HCT116 (cell line): ENCODE measurements around the gene ADCY10. TPM values are rescaled to one million over a fixed set of nuclear protein-coding genes. Genes with fewer than 3 reads are reported as not detected.

Experiments
- ATAC-seq: fragments of 200-7000 bp; cut with Tn5 transposase; 2 replicates; pipeline ENCODE4 v1.9.1; 2020; ENCODE audit warnings: mild to moderate bottlenecking, moderate library complexity
- BruUV-seq: library from RNA; stranded (reverse); fragments of 400-500 nt; replicated peaks from 2 replicates; lab custom pipeline; 2021; lab: Mats Ljungman, UMichigan
- CTCF ChIA-PET: fragments of 300-600 bp; sonication (Branson Sonifier 250); formaldehyde crosslinking; loops from one replicate; lab custom pipeline; 2021; ENCODE audit warnings: antibody characterized with exemption; lab: Charles Lee
- POLR2A ChIA-PET: fragments of 300-600, 350-600 bp; sonication (Branson Sonifier 250); formaldehyde crosslinking; loops from one replicate; lab custom pipeline; 2021; ENCODE audit warnings: antibody characterized with exemption; lab: Charles Lee
- RAD21 ChIA-PET, 2 experiments: fragments of 300-600 bp; sonication (Branson Sonifier 250); formaldehyde crosslinking; loops; one replicate each; lab custom pipeline; 2023; ENCODE audit warnings: low total read pairs in 2 of 2; ENCODE audit not compliant: uncharacterized antibody in 2 of 2, unreplicated experiment in 2 of 2, low non-redundant PET in 1 of 2; lab: Charles Lee
- DNase-seq: peaks from one replicate; pipeline ENCODE4 v3.0.0-alpha.2; 2010; ENCODE audit warnings: low read depth, low spot score
- H2AFZ ChIP-seq: fragments of 200-600 bp; shearing (Covaris generic), sonication (generic); 2 replicates; pipeline ENCODE4 v1.6.1; 2017; ENCODE audit warnings: low read depth, mixed run types, mixed read lengths, antibody characterized with exemption, low read length; ENCODE audit not compliant: poor library complexity, severe bottlenecking
- H3K27ac ChIP-seq: 2 replicates; pipeline ENCODE4 v1.5.1; 2012; ENCODE audit warnings: low read depth, low read length
- H3K27me3 ChIP-seq: fragments of 200-600 bp; sonication (generic); 2 replicates; pipeline ENCODE4 v1.6.1; 2016; ENCODE audit warnings: mixed run types, low read length, mixed read lengths; ENCODE audit not compliant: insufficient read depth
- H3K36me3 ChIP-seq, 2 experiments: fragments of 200-500 bp in 1 of 2; fragments of 200-600 bp in 1 of 2; sonication (Bioruptor generic) in 1 of 2; sonication (generic) in 1 of 2; 2 replicates each; pipeline versions ENCODE4 v1.5.1 to v1.6.1; 2014 to 2016; ENCODE audit warnings: low read length in 2 of 2, inconsistent platforms in 1 of 2, mixed read lengths in 1 of 2, mixed run types in 1 of 2; ENCODE audit not compliant: insufficient read depth in 2 of 2, control insufficient read depth in 1 of 2
- H3K4me1 ChIP-seq, 2 experiments: fragments of 200-600 bp in 1 of 2; sonication (generic) in 1 of 2; 2 replicates each; pipeline versions ENCODE4 v1.5.1 to v1.6.1; 2012 to 2017; ENCODE audit warnings: low read length in 2 of 2, inconsistent platforms in 1 of 2, mild to moderate bottlenecking in 1 of 2, mixed read lengths in 1 of 2, mixed run types in 1 of 2, moderate library complexity in 1 of 2; ENCODE audit not compliant: insufficient read depth in 2 of 2, control insufficient read depth in 1 of 2
- H3K4me2 ChIP-seq: fragments of 200-600 bp; sonication (generic); 2 replicates; pipeline ENCODE4 v1.6.1; 2017; ENCODE audit warnings: mixed run types, low read length, mixed read lengths
- H3K4me3 ChIP-seq, 2 experiments: fragments of 200-600 bp in 1 of 2; sonication (generic) in 1 of 2; replicated peaks in 1 of 2; 2 replicates each; pipeline ENCODE4 v1.5.1; 2011 to 2016; ENCODE audit warnings: low read length in 2 of 2, control low read depth in 1 of 2, low read depth in 1 of 2, mild to moderate bottlenecking in 1 of 2, mixed read lengths in 1 of 2, mixed run types in 1 of 2
- H3K79me2 ChIP-seq: fragments of 200-600 bp; sonication (generic); 2 replicates; pipeline ENCODE4 v1.6.1; 2017; ENCODE audit warnings: mild to moderate bottlenecking, mixed run types, low read length, moderate library complexity, mixed read lengths; ENCODE audit not compliant: insufficient read depth
- H3K9ac ChIP-seq: fragments of 200-600 bp; sonication (generic); 2 replicates; pipeline ENCODE4 v1.6.1; 2016; ENCODE audit warnings: low read length, mixed read lengths
- H3K9me2 ChIP-seq: fragments of 200-600 bp; sonication (generic), shearing (Covaris generic); 2 replicates; pipeline ENCODE4 v1.6.1; 2017; ENCODE audit warnings: mixed run types, mild to moderate bottlenecking, moderate library complexity; ENCODE audit not compliant: insufficient read depth
- H3K9me3 ChIP-seq, 2 experiments: fragments of 200-500 bp in 1 of 2; fragments of 200-600 bp in 1 of 2; sonication (Bioruptor generic) in 1 of 2; sonication (generic) in 1 of 2; 2 replicates each; pipeline ENCODE4 v1.6.1; 2014 to 2017; ENCODE audit warnings: low read length in 2 of 2, mixed read lengths in 2 of 2, inconsistent platforms in 1 of 2, low read depth in 1 of 2, mild to moderate bottlenecking in 1 of 2, mixed run types in 1 of 2, moderate library complexity in 1 of 2; ENCODE audit not compliant: control insufficient read depth in 1 of 2, insufficient read depth in 1 of 2
- H4K20me1 ChIP-seq: fragments of 200-600 bp; sonication (generic), shearing (Covaris generic); 2 replicates; pipeline ENCODE4 v1.6.1; 2017; ENCODE audit warnings: mixed run types, mild to moderate bottlenecking, moderate library complexity; ENCODE audit not compliant: insufficient read depth
- EGR1 ChIP-seq: IDR thresholded peaks from 2 replicates; pipeline ENCODE4 v1.6.1; 2012; ENCODE audit warnings: low read depth
- EZH2phosphoT487 ChIP-seq: fragments of 200-600 bp; IDR thresholded peaks from 2 replicates; pipeline ENCODE4 v1.6.1; 2018; ENCODE audit warnings: antibody characterized with exemption, borderline replicate concordance
- FOSL1 ChIP-seq: IDR thresholded peaks from 2 replicates; pipeline ENCODE4 v1.6.1; 2012; ENCODE audit warnings: low read depth
- JUND ChIP-seq: IDR thresholded peaks from 2 replicates; pipeline ENCODE4 v1.6.1; 2012
- POLR2AphosphoS5 ChIP-seq: IDR thresholded peaks from 2 replicates; pipeline ENCODE4 v1.6.1; 2011; ENCODE audit warnings: mild to moderate bottlenecking, low read depth, low read length, moderate library complexity
- RAD21 ChIP-seq: IDR thresholded peaks from 2 replicates; pipeline ENCODE4 v1.6.1; 2012; ENCODE audit warnings: low read depth, mild to moderate bottlenecking
- SIN3A ChIP-seq: IDR thresholded peaks from 2 replicates; pipeline ENCODE4 v1.6.1; 2012; ENCODE audit warnings: low read depth
- SP1 ChIP-seq: IDR thresholded peaks from 2 replicates; pipeline ENCODE4 v1.6.1; 2012; ENCODE audit warnings: low read depth
- SRF ChIP-seq: IDR thresholded peaks from 2 replicates; pipeline ENCODE4 v1.6.1; 2012; ENCODE audit warnings: low read depth
- YY1 ChIP-seq: IDR thresholded peaks from 2 replicates; pipeline ENCODE4 v1.6.1; 2011; ENCODE audit warnings: low read length, low read depth, moderate library complexity, mild to moderate bottlenecking; ENCODE audit not compliant: insufficient replicate concordance; ENCODE audit errors: extremely low read depth
- ZFX ChIP-seq: fragments of 450-650 bp; IDR thresholded peaks from 2 replicates; pipeline ENCODE4 v1.6.1; 2017
- ZNF274 ChIP-seq: fragments of 200-500 bp; sonication (Bioruptor generic); IDR thresholded peaks from 2 replicates; pipeline ENCODE4 v1.6.1; 2014; ENCODE audit warnings: mild to moderate bottlenecking, low read depth, low read length, inconsistent platforms
- intact Hi-C: fragments of 100-400 bp; cut with micrococcal nuclease; formaldehyde crosslinking; loops from 2 replicates; pipeline ENCODE4 v1.10.0; 2022
- total RNA-seq: library from RNA; stranded (reverse); gene quantifications from one replicate; pipeline ENCODE4 v1.2.1, GENCODE V29; 2021; ENCODE audit not compliant: unreplicated experiment
- TF ChIP-seq, protein P1 (sequence below), 3 experiments: fragments of 200-600 bp in 1 of 3; sonication (generic) in 1 of 3; IDR thresholded peaks in 2 of 3; conservative IDR thresholded peaks in 1 of 3; 2 replicates each; pipeline ENCODE4 v1.5.1; 2012 to 2017; ENCODE audit warnings: low read depth in 2 of 3, low read length in 2 of 3, antibody characterized with exemption in 1 of 3, borderline replicate concordance in 1 of 3, control low read depth in 1 of 3, mild to moderate bottlenecking in 1 of 3, mixed read lengths in 1 of 3, mixed run types in 1 of 3, moderate library complexity in 1 of 3; ENCODE audit not compliant: insufficient read depth in 1 of 3
- TF ChIP-seq, protein P2 (sequence below): IDR thresholded peaks from 2 replicates; pipeline ENCODE4 v1.6.1; 2012

The ADCY10 gene
- total RNA-seq, 1 experiment from 2014 or later, result 0.30 TPM

DNA sequence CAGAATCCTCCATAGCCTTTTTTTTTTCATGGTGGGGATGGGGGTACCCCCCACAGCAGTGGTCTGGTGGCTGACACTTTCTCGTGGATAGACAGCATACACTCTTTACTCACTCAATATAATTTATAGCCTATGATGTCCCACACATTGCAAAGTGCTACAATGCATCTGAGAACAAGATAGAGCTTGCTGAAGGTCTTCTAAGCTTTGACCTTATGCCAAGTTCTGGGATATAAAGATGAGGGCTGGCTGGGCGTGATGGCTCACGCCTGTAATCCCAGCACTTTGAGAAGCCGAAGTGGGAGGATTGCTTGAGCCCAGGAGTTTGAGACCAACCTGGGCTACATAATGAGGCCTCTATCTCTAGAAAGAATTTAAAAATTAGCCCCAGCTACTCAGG, 114.2 kb downstream of the ADCY10 start:
- H3K4me2 ChIP-seq, result no peak overlapping the region
- H3K4me3 ChIP-seq, result no peak overlapping the region
- H4K20me1 ChIP-seq, result no peaks in the 10 kb centered on the region
- H3K27ac ChIP-seq, result no peak overlapping the region
- H3K9me3 ChIP-seq, result no peaks in the 10 kb centered on the region
- no peaks in the 10 kb centered on the region for H3K27me3 ChIP-seq
- H3K9ac ChIP-seq, result no peak overlapping the region
- TF ChIP-seq RAD21 (no peak), FOSL1 (no peak), ZFX (no peak)
- TF ChIP-seq, protein P1, sequence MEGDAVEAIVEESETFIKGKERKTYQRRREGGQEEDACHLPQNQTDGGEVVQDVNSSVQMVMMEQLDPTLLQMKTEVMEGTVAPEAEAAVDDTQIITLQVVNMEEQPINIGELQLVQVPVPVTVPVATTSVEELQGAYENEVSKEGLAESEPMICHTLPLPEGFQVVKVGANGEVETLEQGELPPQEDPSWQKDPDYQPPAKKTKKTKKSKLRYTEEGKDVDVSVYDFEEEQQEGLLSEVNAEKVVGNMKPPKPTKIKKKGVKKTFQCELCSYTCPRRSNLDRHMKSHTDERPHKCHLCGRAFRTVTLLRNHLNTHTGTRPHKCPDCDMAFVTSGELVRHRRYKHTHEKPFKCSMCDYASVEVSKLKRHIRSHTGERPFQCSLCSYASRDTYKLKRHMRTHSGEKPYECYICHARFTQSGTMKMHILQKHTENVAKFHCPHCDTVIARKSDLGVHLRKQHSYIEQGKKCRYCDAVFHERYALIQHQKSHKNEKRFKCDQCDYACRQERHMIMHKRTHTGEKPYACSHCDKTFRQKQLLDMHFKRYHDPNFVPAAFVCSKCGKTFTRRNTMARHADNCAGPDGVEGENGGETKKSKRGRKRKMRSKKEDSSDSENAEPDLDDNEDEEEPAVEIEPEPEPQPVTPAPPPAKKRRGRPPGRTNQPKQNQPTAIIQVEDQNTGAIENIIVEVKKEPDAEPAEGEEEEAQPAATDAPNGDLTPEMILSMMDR (IDR thresholded peaks at IDR 0.05 in 2 of 3, conservative IDR thresholded peaks at IDR 0.05 in 1 of 3; ENCODE audit: borderline replicate concordance in 1 of 3, insufficient read depth in 1 of 3, low read depth in 2 of 3, low read length in 2 of 3), result no peak
- DNase-seq, result no peak
- intact Hi-C loops, result loop anchor here (5.0 kb wide), 1 partner anchor 197 kb away; no protein-coding TSS in a partner anchor
- ChIA-PET RAD21 (no interaction called here), CTCF (no interaction called here), POLR2A (no interaction called here)
- H2AFZ ChIP-seq, result no peak overlapping the region
- H3K79me2 ChIP-seq, result no peaks in the 10 kb centered on the region
- ATAC-seq, result no peak
- peaks cover 0 to 18% of the 10 kb centered on the region in 2 experiments; a peak in 2 of 4 replicates for H3K4me1 ChIP-seq
- H3K9me2 ChIP-seq, result no peaks in the 10 kb centered on the region
- no TSS peak for BruUV-seq
- no peaks in the 10 kb centered on the region for H3K36me3 ChIP-seq

DNA sequence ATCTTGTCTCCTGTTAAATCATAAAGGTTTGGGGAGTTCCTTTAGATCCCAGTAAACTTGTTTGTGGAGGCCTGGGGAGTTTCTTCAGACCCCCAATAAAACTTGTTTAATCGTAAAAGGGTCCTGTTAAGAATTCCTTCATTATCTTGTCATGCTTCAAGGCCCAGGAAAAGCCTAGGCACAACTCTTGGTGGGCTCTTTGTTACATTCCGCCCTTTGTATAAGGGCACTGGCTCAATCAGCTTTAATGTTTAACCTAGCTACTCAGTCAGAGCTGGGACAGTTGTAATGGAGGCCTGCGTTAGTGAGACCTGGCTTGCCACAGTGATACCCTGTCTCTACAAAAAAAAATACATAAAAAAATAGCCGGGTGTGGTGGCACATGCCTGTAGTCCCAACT, 115.0 kb downstream of the ADCY10 start:
- RAD21 ChIA-PET, result no interaction called here
- Histone ChIP-seq H3K79me2 (no peaks in the 10 kb centered on the region), H3K9me3 (no peaks in the 10 kb centered on the region), H3K9ac (no peak overlapping the region), H4K20me1 (no peaks in the 10 kb centered on the region), H3K9me2 (no peaks in the 10 kb centered on the region), H3K4me3 (no peak overlapping the region), H3K36me3 (no peaks in the 10 kb centered on the region), H3K27me3 (no peaks in the 10 kb centered on the region), H3K4me2 (no peak overlapping the region), H3K27ac (no peak overlapping the region), H2AFZ (no peak overlapping the region), H3K4me1 (peaks cover 0 to 18% of the 10 kb centered on the region in 2 experiments; a peak in 2 of 4 replicates)
- POLR2A ChIA-PET, result no interaction called here
- intact Hi-C loops, result no loop called here
- ATAC-seq (no peak), DNase-seq (no peak)
- CTCF ChIA-PET, result no interaction called here
- BruUV-seq, result no TSS peak
- TF ChIP-seq JUND (no peak), SIN3A (no peak), EGR1 (no peak), ZNF274 (no peak), POLR2AphosphoS5 (no peak), YY1 (no peak), FOSL1 (no peak), SRF (no peak), EZH2phosphoT487 (no peak), SP1 (no peak)
- TF ChIP-seq, protein P2, sequence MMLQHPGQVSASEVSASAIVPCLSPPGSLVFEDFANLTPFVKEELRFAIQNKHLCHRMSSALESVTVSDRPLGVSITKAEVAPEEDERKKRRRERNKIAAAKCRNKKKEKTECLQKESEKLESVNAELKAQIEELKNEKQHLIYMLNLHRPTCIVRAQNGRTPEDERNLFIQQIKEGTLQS, result no peak
- TF ChIP-seq, protein P1 (IDR thresholded peaks at IDR 0.05 in 2 of 3, conservative IDR thresholded peaks at IDR 0.05 in 1 of 3; ENCODE audit: borderline replicate concordance in 1 of 3, insufficient read depth in 1 of 3, low read depth in 2 of 3, low read length in 2 of 3), result no peak
